Endothelial cell of umbilical vein (primary cell): ENCODE results near the gene CEP295NL. TPM values are rescaled to one million over a fixed set of nuclear protein-coding genes. Genes with fewer than 3 reads are reported as not detected.

Experiments used
- BruUV-seq: library from RNA; stranded (reverse); fragments of 400-500 nt; replicated peaks from 2 replicates; lab custom pipeline; 2021; lab: Mats Ljungman, UMichigan
- CTCF ChIA-PET: fragments of 300-600, 350-600 bp; sonication (Branson Sonifier 250); formaldehyde crosslinking; loops from one replicate; lab custom pipeline; 2021; ENCODE audit warnings: antibody characterized with exemption, inconsistent platforms; lab: Charles Lee
- POLR2A ChIA-PET: fragments of 300-600, 350-600 bp; sonication (Branson Sonifier 250); formaldehyde crosslinking; loops from one replicate; lab custom pipeline; 2021; ENCODE audit warnings: antibody characterized with exemption, inconsistent platforms; lab: Charles Lee
- DNase-seq: peaks from one replicate; pipeline ENCODE4 v3.0.0-alpha.2; 2011; ENCODE audit warnings: low read depth, low spot score
- FAIRE-seq: peaks from 2 replicates; lab custom pipeline; 2011; peaks lifted over from hg19 to GRCh38; lab: Jason Lieb, UNC
- H2AFZ ChIP-seq: 2 replicates; pipeline ENCODE4 v1.6.0; 2012; ENCODE audit warnings: low read depth, low read length, control low read depth, inconsistent platforms
- H3K27ac ChIP-seq: 2 replicates; pipeline ENCODE4 v1.5.1; 2011; ENCODE audit warnings: low read depth, mild to moderate bottlenecking, control low read depth, low read length, moderate library complexity; ENCODE audit not compliant: insufficient read depth
- H3K27me3 ChIP-seq, 2 experiments: 2 replicates each; pipeline versions ENCODE4 v1.6.0 to v1.6.1; 2011; ENCODE audit warnings: low read length in 2 of 2, mixed read lengths in 1 of 2; ENCODE audit not compliant: control insufficient read depth in 2 of 2, insufficient read depth in 2 of 2
- H3K36me3 ChIP-seq, 2 experiments: 2 replicates in 1 of 2; 3 replicates in 1 of 2; pipeline ENCODE4 v1.5.1; 2011; ENCODE audit warnings: low read length in 2 of 2, mild to moderate bottlenecking in 1 of 2, moderate library complexity in 1 of 2; ENCODE audit not compliant: control insufficient read depth in 2 of 2, insufficient read depth in 2 of 2; ENCODE audit errors: extremely low read depth in 1 of 2
- H3K4me1 ChIP-seq: 3 replicates; pipeline ENCODE4 v1.5.1; 2011; ENCODE audit warnings: mild to moderate bottlenecking, low read length; ENCODE audit not compliant: control insufficient read depth, insufficient read depth; ENCODE audit errors: extremely low read depth
- H3K4me2 ChIP-seq: 2 replicates; pipeline ENCODE4 v1.6.1; 2011; ENCODE audit warnings: low read length, control low read depth, mixed read lengths; ENCODE audit not compliant: insufficient read depth
- H3K4me3 ChIP-seq, 3 experiments: fragments of 200-600 bp in 1 of 3; sonication (generic), shearing (Covaris generic) in 1 of 3; replicated peaks in 1 of 3; 2 replicates each; pipeline ENCODE4 v1.5.1; 2011 to 2016; ENCODE audit warnings: control low read depth in 3 of 3, low read length in 3 of 3, mild to moderate bottlenecking in 2 of 3, inconsistent platforms in 1 of 3, low read depth in 1 of 3, moderate library complexity in 1 of 3; ENCODE audit not compliant: insufficient read depth in 1 of 3
- H3K79me2 ChIP-seq: 2 replicates; pipeline ENCODE4 v1.6.0; 2012; ENCODE audit warnings: low read length, inconsistent platforms; ENCODE audit not compliant: control insufficient read depth, insufficient read depth
- H3K9ac ChIP-seq: replicated peaks from 2 replicates; pipeline ENCODE3; 2011; ENCODE audit warnings: low read length, control low read depth; ENCODE audit not compliant: insufficient read depth; ENCODE audit errors: extremely low read depth
- H3K9me1 ChIP-seq: replicated peaks from 3 replicates; pipeline ENCODE4 v1.6.0; 2011; ENCODE audit warnings: mild to moderate bottlenecking, low read length; ENCODE audit not compliant: control insufficient read depth, insufficient read depth; ENCODE audit errors: extremely low read depth
- H3K9me3 ChIP-seq: replicated peaks from 2 replicates; pipeline ENCODE4 v1.5.1; 2012; ENCODE audit warnings: low read length, inconsistent platforms; ENCODE audit not compliant: control insufficient read depth, insufficient read depth
- H4K20me1 ChIP-seq: replicated peaks from 2 replicates; pipeline ENCODE3; 2011; ENCODE audit warnings: mild to moderate bottlenecking, low read length; ENCODE audit not compliant: control insufficient read depth, insufficient read depth; ENCODE audit errors: extremely low read depth
- CTCF ChIP-seq, 2 donors: IDR thresholded peaks; 1 replicate in 1 of 2; 2 replicates in 1 of 2; pipeline ENCODE4 v1.5.1; 2011; ENCODE audit warnings: low read length in 2 of 2, mild to moderate bottlenecking in 2 of 2, moderate library complexity in 2 of 2, control low read depth in 1 of 2, inconsistent platforms in 1 of 2, low read depth in 1 of 2; ENCODE audit not compliant: insufficient read depth in 1 of 2; ENCODE audit errors: extremely low read depth in 1 of 2
- EZH2 ChIP-seq: IDR thresholded peaks from 2 replicates; pipeline ENCODE4 v1.6.1; 2012; ENCODE audit warnings: borderline replicate concordance, low read depth, mild to moderate bottlenecking, moderate library complexity, low read length, inconsistent platforms; ENCODE audit not compliant: severe bottlenecking
- FOS ChIP-seq: IDR thresholded peaks from 2 replicates; pipeline ENCODE4 v1.6.1; 2011; ENCODE audit warnings: mild to moderate bottlenecking, low read length, moderate library complexity, borderline replicate concordance; ENCODE audit not compliant: insufficient read depth
- GATA2 ChIP-seq: IDR thresholded peaks from 2 replicates; pipeline ENCODE4 v1.7.0; 2011; ENCODE audit warnings: low read depth, mild to moderate bottlenecking, moderate library complexity, mixed read lengths, low read length; ENCODE audit not compliant: insufficient read length, insufficient read depth
- JUN ChIP-seq: IDR thresholded peaks from 2 replicates; pipeline ENCODE4 v1.6.1; 2011; ENCODE audit warnings: borderline replicate concordance, low read depth; ENCODE audit not compliant: insufficient read length, insufficient read depth
- MYC ChIP-seq: IDR thresholded peaks from one replicate; pipeline ENCODE4 v1.6.1; 2011; ENCODE audit warnings: mild to moderate bottlenecking, low read depth, low read length
- POLR2A ChIP-seq: IDR thresholded peaks from 2 replicates; pipeline ENCODE4 v1.6.1; 2012; ENCODE audit warnings: low read depth, mild to moderate bottlenecking, control low read depth, low read length
- POLR2AphosphoS5 ChIP-seq: IDR thresholded peaks from 2 replicates; pipeline ENCODE4 v1.6.1; 2012; ENCODE audit warnings: low read depth, mild to moderate bottlenecking, control low read depth, low read length, moderate library complexity; ENCODE audit not compliant: insufficient read depth
- dilution Hi-C: fragments of 300-500 bp; cut with MboI; formaldehyde crosslinking; loops from one replicate; pipeline ENCODE4 v1.15.0; 2019; ENCODE audit warnings: low sequenced_read_pairs; ENCODE audit not compliant: extremely low pct_ligation_motif_present
- intact Hi-C: fragments of 100-400 bp; cut with micrococcal nuclease; formaldehyde crosslinking; loops from one replicate; pipeline ENCODE4 v1.10.0; 2022
- polyA plus RNA-seq, 4 experiments: library from polyadenylated mRNA; depleted of rRNA in 3 of 4; stranded (reverse) in 3 of 4; unstranded in 1 of 4; fragments of >200 nt; gene quantifications; 2 replicates each; pipeline versions ENCODE4 v1.2.1 to v1.2.3, GENCODE V29; 2011 to 2012; ENCODE audit warnings: missing spikeins in 1 of 4
- total RNA-seq: library from RNA; stranded (reverse); gene quantifications from 2 replicates; pipeline ENCODE4 v1.2.3, GENCODE V29; 2021
- TF ChIP-seq, protein P1 (sequence below): IDR thresholded peaks from 2 replicates; pipeline ENCODE4 v1.6.1; 2011; ENCODE audit not compliant: insufficient read depth, insufficient read length

Gene CEP295NL
- total and polyA plus RNA-seq, 2 donors (not counting 3 experiments of a cell fraction or from before 2014, with no cell fraction given), result 0.10 to 8.3 TPM

- Histone ChIP-seq H3K79me2 (no peaks in the 10 kb centered on the region), H3K9me1 (no peaks in the 10 kb centered on the region), H3K9ac (no peak overlapping the region), H3K4me3 (no peak overlapping the region), H3K27ac (no peak overlapping the region), H3K36me3 (peaks cover 8 to 25% of the 10 kb centered on the region in 2 experiments), H4K20me1 (no peaks in the 10 kb centered on the region), H2AFZ (no peak overlapping the region), H3K4me1 (no peaks in the 10 kb centered on the region), H3K9me3 (no peaks in the 10 kb centered on the region), H3K27me3 (no peaks in the 10 kb centered on the region), H3K4me2 (no peak overlapping the region)
- no peak for TF ChIP-seq MYC
- TF ChIP-seq JUN, result no peak
- TF ChIP-seq GATA2, result no peak
- no peak for TF ChIP-seq FOS
- TF ChIP-seq POLR2AphosphoS5, result no peak
- TF ChIP-seq POLR2A, result no peak
- TF ChIP-seq, protein P1, sequence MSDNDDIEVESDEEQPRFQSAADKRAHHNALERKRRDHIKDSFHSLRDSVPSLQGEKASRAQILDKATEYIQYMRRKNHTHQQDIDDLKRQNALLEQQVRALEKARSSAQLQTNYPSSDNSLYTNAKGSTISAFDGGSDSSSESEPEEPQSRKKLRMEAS, result no peak
- no peak for TF ChIP-seq CTCF (IDR thresholded peaks at IDR 0.05; ENCODE audit: extremely low read depth in 1 of 2, insufficient read depth in 1 of 2, low read depth in 1 of 2, low read length in 2 of 2)
- no peak for TF ChIP-seq EZH2
- FAIRE-seq (no peak), DNase-seq (no peak)
- dilution Hi-C loops, result no loop called here
- ChIA-PET POLR2A (no interaction called here), CTCF (interaction anchor here (0.6 to 2.1 kb wide), 8 partner anchors 8 to 624 kb away, joined by 3 to 9 read pairs (median 4); no protein-coding TSS in a partner anchor)
- intact Hi-C loops, result no loop called here
- BruUV-seq, result no TSS peak
These were observed 50.3 kb downstream of the CEP295NL start for GRCh38 chr17:78852709-78853121.
